CD4-positive, alpha-beta T cell treated with Interleukin-6 at 100 ng/mL for 8 hours (primary cell): ENCODE measurements around the gene KRT3.

Experiments used
- DNase-seq: peaks from one replicate; pipeline ENCODE4 v3.0.0-alpha.2; 2020; ENCODE audit warnings: mixed read lengths, low spot score

Gene KRT3

DNA sequence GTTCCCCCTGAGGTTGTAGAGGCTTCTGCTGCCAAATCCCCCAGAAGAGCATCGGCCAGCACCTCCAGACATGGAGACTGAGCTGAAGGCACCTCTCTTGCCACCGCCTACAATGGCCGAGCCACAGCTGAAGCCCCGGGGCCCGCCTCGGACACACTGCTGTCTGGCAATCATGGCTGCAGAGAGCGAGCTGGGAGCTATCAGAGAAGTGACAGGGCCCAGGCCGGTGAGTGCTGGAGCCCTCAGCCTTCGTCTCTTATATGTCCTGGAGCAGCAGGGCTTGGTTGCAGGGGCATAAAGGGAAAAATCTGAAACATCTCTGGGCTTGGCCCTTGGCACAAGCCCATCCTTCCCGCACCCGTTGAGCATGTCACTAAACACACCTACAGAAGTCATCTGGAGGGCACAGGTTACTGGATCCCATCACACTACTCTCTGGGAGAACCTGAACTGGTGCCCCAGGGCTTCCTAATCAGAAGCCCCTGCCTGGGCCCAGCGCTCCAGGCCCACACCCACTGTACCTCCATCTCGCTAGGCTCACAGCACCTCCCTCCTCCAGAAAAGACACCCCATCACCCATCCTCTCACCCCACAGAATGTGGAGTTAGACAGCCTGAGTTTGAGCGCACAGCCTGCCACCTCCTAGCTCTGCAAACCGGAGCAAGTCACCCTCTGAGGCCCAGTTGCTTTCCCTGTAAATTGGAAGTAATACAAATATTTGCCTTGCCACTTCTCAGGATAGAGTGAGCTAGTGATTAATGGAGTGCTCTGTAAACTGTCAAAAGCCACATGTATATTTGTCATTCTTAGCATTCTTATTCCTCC lies 18.2 kb upstream of the KRT3 start, which contains the start of gene KRT4:
Gene KRT4, minus strand, starts transcription at position 232 of the 825 bp plus-strand sequence. Its CDS starts 58 bp downstream, at position 174.
- DNase-seq = no peak

DNA sequence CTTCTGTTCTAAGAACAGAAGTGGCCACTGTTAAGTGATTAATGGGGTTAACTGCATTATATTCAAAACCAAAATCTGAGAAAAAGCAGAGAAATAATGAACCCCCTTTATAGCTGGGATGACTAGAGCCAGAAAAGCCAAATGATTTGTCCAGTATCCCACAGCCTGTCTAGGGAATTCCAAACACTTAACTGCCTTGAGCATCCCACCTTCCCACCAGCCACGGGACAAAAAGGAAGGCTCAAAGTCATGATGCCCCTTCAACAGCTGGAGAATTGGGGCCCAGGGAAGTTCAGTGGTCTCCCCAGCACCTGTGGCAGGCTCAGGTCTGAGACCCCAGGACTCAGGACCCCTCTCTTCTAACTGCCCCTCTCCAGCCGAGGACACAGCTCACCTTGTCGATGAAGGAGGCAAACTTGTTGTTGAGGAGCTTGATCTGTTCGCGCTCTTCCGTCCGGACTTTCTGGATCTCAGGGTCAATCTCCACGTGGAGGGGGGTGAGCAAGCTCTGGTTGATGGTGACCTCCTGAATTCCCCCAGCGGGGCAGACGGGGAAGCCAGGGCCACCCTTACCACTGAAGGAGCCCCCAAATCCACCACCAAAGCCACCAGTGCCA lies 17.4 kb upstream of the KRT3 start:
- DNase-seq = no peak

DNA sequence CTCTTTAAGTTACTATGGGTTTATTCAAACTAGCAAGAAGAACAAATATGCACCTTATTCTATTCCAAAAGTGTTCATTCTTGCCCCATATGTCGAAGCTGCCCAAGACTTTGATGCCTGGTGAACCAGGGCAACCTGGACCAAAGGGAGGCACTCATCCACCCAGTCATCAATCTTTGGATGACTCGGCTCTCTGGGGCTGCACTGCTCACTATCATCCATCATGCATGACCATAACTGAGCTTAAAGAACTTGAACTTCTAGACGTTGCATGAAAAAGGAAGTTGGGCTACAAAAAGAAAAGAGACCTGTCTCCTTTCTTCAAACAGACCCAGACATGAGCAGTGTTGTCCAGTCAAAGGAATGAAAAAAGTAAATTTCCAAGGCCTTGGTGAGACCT lies 16.8 kb upstream of the KRT3 start:
- no peak for DNase-seq

DNA sequence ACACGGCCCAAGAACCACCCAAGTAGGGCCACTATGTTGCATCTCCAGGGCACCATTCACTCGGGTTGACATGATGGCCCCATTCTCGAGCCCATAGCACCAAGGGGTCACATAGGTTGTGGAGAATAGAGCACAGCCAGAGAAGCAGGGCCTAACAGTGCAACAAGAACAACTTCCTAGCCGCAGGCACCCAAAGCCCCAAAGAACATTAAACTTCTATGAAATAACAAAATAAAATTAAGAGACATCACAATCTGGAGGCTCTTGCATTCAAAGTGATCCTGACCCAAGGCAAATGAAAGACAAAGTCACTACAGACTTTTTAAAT lies 16.1 kb upstream of the KRT3 start:
- no peak for DNase-seq

DNA sequence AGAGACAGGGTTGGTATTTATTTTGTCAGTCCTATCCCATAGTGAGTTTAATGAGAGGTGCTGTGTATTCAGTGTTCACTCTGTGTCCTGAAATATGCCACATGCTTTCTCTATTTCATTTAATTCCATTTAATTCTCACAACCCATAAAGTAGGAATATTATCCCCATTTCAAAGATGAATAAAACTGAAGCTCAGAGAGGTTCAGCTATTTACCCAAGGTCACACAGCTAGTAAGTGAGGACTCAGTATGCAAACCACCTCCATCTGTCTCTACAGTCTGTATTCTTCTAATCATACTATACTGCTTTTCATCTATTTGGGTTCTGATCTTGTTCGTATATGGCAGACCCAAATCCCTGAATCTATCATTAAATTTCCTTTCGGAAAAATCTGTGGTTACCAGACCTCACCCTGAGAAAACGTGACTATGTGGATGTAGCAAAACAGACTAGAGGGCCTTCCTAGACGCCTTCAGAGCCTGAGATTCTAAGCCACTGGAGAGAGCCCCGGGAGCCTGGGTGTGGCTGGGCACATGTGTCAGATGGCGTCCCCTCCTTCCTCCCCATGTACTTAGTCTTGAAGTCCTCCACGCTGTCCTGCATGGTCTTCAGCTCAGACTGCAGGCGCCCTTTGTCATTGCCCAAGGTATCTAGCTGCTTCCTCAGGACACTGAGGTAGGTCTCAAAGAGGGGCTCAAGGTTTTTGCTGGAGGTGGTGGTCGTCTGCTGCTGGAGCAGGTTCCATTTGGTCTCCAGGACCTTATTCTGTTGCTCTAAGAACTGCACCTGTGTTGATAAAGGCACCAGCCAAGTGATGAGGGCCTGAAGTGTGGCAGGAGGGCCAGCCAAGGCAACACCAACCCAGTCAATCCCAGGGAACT lies 15.5 kb upstream of the KRT3 start:
- DNase-seq = no peak

DNA sequence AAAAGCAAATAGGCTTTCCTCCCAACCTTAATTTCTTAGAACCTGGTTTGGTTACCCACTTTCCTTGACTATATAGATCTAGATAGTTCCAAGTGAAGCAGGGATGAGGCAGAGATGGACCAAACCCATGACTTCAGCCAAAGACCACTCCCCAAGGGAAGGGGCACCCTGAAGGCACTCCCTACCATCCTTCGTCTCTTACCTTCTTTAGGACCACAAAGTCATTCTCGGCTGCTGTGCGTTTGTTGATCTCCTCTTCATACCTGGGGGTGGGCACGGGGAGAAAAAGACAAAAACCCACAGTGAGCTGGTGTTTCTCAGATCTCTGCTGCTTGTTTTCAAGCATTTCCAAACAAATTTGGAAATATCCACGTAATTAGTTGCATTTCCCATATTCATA lies 14.6 kb upstream of the KRT3 start:
- no peak for DNase-seq

DNA sequence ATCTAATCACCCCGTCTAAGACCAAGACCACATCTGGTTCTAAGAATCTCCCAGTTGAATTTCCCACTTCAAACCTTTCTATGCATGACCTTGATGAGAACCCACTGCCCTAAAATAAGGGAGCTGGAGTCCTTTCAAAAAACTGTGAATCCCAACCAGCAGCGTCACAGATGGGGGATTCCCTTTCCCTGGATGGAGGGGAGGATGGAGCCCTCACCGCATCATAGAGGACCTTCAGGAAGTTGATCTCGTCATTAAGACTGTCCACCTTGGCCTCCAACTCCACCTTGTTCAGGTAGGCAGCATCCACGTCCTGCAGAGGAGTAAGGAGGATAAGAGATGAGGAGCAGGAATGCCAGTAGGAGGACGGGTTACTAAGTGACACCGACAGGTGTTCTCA lies 13.2 kb upstream of the KRT3 start:
- no peak for DNase-seq

DNA sequence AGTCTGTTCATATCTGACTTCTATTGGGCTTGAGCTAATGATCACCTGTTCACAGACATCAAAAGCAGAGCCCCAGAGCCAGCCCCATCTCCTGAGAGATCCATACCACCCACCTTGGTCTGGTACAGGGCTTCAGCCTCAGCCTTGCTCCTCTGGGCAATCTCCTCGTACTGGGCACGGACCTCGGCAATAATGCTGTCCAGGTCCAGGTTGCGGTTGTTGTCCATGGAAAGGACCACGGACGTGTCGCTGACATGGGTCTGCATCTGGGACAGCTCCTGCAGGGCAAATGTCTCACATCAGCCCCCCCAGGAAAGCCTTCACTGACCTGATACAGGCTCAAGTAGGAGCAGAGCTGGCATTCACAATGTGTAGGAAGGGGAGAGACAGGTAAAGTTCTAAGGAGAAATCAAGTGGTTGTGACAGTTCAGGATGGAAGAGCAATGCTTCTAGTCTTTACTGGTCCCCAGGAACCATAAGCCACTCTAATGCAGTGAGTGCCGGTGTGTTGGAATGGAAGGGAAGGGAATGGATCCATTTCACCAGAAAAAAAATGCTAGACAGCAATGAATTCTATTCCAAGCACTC lies 12.8 kb upstream of the KRT3 start:
- no peak for DNase-seq

DNA sequence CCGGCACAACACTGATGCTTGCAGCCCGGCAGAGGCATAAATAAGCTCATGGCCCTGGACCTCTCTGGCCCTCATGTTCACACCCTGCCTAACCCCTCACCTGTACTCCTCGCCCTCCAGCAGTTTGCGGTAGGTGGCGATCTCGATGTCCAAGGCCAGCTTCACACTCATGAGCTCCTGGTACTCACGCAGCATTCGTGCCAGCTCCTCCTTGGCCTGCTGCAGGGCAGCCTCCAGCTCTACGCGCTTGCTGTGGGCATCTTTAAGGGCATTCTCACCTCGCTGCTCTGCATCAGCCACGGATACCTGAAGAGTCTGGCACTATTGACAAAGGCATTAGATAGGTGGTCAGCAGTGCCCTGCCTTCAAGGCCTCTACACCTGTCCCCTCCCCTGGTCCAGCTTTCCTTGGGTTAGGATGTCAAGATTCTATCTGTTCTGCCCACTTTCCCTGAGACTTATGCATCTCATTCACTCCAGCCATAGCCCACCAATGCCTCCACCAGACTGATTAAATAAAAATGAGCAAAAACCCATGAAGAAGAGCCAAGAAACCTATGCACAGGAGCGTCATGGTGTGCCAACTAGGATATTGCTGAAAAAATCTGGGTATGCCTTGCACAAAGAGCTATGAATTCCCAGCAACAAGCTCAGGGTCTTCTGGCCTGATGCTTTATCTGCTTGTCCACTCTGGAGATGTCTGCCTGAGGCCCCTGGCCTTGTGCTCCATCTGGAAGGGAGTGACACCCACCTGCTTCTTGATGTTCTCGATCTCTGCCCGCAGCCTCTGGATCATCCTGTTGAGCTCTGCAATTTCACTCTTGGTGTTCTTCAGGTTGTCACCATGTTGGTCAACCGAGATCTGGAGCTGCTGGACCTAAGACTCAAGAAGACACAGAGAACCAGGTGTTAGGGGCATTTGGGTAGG lies 11.9 kb upstream of the KRT3 start:
- no peak for DNase-seq

DNA sequence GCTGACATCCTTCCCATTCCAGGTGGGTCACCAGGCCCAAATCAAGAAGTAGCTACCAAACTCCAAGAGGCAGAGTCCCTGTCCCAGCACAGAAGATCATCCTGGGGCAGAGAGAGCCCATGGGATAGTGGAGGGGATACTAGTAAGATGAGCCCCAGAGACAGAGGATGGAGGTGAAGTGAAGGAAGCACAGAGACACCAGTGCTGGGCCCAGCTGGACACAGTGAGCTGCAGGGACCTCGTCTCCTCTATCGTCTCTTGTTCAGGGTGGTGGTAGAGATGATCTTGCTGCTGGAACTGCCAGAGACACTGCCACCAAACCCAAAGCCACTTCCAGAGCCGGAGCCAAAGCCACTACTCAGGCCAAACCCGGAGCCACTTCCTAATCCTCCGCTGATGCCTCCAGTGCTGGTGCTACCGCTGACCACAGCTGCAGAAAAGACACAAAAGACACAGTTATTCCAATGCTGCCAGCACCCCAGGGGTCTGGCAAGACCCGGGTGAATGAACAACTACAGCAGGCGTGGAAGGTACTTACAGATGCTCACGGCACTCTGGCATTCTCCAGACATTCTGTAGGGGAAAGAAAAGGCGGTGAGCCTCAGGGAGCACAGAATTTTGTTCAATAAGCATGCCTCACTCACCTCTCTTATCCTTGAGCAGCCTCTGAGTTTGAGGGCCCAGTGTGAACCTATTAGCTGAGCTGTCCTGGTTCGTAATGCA lies 11.1 kb upstream of the KRT3 start:
- no peak for DNase-seq

DNA sequence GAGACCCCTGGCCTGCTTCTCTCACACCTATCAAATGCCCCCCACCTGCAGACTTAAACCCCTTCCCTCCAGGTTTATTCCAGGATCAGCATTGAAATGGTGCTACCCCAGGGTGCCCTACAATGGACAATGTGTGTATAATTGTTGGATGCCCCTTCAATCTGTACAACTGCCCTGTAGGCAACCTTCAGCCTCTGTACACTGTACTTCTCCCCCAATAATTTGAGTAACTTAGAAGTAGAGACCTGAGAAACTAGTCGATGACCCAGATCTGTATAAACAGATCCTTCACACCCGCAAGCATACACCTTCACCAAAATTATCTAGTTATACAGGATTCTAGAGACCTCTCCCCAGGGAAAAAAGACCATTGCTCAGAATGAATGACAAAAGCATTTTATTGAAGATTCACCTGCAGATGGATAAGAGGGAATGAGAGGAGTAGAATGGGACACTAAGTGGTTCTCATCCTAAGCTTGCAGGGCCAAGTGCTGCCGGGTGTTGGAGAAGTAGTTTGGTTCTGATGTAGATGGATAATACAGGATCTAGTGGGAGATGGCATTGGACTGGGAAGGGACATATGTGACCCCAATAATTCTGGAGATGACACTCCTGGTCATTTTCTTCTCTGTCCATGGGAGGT lies 10.4 kb upstream of the KRT3 start:
- DNase-seq = no peak

DNA sequence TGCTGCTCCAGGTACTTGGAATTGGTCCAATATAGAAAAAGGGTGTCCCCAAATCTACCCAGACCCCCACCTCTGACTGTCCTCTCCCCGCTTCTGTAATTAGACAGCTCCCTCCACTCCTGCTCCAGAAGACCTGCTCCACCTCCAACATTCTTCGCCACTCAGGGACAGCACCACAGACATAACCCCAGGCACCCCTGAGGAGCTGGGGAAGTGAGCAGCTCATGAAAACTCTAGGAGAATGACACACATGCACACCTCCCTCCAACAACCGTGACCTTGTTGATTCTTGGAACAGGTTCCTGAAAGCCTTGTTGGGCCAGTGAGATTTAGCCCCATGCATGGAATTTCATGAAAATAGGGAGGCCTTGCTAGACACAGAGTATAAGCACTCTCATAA lies 9.8 kb upstream of the KRT3 start:
- DNase-seq = no peak

DNA sequence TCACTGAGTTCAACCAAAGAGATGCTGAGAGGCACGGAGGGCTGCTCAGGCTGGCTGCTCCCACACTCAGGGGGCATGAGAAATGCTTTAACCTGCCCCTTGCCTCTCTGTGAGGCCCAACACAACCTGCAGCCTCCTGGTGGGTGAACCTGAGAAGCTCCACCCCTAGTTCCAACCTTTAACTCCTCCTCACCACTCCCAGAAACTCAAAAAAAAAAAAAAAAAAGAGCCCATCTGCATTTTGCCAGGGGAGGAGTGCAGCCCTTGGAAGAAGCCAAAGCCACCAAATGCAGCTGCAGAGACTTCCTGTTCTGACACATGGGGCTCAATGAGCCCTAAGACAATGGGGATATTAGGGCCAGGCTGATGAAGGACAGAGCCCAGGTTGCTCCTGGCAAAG lies 9.1 kb upstream of the KRT3 start:
- DNase-seq = no peak

DNA sequence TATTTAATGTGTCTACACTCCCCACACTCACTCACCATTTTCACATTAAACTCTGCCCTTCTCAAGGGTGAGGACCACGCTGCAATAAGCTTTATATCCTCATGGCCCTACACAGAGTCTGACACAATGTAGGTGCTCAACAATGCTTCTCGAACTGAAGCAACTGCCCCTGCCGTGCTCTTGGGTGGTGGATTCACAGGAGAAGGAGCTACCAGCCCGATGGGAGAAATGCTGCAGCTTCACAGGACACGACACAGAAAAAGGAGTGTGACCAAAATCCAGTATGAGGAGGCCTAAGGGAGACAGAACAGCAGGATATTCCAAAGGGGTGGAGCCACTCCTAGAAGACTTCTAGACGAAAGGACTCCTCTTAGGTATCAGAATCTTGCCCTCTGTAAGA lies 6.5 kb upstream of the KRT3 start:
- no peak for DNase-seq

DNA sequence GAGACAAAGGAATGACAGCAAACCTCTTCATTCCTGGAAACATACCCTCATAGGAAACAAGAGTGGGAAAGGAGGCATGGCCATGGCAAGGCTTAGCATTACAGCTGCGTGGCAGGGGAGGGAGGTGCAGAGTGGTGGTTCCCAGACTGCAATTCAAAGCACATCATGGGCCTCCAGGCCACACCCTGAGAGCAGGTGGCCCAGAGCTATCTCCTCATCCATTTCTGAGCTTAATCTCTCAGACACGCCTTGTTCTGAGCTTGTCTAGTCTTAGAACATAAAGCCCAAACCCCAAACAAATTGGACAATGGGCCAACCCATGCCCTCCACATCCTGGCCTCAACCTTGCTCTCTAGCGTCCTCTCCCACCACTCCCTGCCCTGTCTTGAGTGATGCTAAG lies 5.9 kb upstream of the KRT3 start:
- DNase-seq = no peak

DNA sequence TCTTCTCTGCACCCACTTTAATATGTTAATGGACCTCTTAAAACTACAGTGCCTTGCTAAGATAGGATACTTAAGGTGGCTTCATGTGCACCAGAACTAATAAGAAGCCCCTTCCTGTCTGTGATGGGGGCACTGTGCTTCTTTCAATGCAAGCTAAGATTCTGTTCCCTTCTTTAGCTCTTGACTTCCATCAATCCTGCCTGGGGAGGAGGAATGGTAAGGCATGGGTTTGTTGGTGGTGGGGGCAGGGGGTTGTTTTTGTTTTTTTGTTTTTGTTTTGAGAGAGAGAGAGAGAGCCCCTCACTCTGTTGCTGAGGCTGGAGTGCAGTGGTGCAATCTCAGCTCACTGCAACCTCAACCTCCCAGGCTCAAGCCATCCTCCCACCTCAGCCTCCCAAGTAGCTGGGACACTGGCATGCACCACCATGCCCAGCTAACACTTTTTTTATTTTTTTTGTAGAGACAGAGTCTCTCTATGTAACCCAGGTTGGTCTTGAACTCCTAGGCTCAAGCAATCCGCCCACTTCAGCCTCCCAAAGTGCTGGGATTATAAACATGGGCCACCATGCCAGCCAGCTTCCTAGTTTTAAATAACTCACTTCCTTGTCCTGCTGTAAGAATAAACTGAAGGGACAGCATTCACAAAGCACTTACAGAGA lies 4.5 kb upstream of the KRT3 start:
- DNase-seq = no peak

DNA sequence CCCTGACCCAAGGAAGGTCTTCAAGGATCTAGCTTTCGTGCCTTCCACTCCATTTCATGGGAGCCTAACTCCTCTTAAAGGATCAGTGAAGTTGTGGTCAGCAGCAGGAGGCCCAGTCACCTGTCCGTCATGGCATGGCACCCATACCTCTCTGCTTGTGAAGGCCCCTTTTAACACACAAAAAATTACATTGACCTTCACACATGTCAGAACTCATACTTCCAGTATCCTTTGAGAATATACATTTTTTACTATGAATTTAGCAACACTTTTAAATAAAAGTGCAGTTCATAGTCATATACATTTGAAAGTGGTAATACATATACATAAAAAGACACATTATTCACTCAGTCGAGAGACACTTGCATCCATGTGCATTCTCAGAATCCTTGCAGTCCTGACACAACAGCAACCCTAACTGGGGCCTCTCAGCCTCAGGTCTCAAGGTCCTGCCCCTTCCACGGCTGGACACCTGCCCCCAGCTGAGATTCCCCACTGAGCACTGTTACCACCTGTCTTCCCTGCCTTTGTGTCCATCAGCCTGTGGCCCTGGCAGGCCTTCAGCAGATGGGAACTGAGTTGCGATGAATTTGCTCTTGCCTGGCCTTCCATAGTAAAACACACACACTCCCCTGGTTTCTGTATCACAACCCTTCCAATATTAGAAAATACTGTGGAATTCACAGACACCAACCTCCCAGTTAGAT lies 3.7 kb upstream of the KRT3 start:
- no peak for DNase-seq

DNA sequence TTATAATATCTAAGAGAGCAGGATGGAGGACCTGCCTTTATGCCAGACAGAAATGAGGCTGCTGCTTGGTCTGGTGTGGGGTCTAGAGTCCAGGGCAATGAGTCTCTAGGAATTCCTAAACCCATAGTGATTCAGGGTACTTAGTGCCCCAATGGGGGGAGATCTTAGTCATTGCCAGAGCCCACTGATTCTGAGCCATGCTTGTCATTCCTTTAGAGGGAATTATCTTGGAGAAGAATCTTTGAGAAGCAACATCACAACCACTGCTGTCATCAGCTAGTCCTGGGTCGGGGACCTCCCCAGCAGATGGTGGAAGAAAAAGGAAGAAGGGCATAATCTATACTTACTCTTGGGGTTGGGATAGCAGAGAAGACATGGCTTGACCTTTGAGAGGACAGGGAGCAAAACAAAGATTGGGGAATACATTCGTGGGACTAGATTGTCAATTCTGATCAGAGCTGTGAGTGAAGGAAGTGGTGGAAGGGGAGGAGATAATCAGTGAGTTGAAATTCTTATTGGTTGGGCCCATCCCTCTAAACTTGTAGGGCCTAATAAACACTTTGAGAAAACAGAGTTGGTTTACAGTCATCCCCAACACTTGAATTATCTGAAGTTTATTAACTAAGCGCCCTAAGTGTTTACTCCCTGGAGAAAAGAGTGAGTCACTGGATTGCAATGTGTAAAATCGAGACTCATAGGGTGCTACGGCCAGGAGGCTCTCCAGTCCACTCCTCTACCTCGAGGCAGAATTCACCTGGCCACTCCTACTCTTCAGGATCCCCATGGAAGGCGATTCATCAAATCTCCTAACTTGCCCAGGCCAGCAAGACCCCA lies 3.0 kb upstream of the KRT3 start:
- no peak for DNase-seq
